Stimulated activated CD4-positive, alpha-beta T cell treated with anti-CD3 and anti-CD28 coated beads, Interleukin-1b, Interleukin-23, amount 100 ng/mL, for 4 hours (primary cell): ENCODE data around the gene TRAF2.

Source experiments
- DNase-seq, 2 donors: peaks; one replicate each; pipeline ENCODE4 v3.0.0-alpha.2; 2020; ENCODE audit warnings: low read depth in 2 of 2

TRAF2 gene

DNA sequence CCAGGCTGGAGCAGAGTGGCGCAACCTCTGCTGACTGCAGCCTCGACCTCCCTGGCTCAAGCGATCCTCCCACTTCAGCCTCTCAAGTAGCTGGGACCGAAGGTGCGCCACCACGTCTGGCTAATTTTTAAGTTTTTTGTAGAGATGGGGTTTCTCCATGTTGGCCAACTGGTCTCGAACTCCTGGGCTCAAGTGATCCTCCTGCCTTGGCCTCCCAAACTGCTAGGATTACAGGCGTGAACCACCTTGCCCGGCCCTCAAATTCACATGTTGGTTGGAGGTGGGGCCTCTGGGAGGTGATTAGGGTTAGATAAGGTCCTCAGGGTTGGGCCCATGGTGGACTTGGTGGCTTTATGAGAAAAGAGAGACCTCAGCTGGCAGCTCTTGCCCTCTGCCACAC, 75.8 kb downstream of the TRAF2 start:
- DNase-seq, result no peak

DNA sequence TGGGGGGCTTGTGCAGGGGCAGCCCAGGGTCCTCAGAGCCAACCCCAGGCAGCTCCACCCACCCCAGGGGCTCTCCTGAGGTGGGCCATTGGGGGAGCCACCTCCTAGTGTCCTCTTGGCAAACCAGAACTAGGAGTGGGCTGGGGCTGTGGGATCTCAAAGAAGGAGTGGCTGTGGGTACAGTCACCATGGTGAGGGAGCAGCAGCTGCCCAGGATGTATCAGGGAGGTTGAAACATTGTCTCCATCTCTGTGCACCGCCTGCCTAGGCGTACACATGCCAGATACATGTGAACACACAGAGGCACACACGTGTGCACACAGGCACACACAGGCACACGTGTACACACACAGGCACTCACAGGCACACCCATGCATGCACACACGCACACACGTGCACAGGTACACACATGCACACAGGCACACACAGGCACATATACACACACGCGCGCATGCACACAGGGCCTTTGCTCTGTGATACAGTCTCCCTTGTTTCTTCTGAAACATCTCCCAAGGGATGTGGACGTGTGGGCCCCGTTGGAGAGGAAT, 76.5 kb downstream of the TRAF2 start:
- DNase-seq, result no peak

DNA sequence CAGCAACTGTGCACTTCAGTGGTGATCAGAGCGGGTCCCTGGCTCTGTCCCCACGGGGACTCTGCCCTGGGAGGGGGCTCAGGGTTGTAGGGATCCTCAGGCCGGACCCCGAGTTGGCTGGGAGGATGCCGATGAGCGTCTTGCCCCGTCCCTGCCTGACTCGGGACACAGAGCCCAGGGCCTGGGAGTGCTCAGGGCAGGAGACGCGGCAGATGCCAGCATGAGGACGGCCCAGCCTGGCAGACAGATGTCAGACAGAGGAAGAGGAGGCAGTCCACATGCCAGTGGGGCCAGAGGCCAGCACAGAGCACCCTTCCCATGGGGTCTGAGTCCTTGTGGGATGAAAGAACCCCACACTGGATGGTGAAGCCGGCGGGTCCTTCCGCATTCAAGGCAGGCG, 77.0 kb downstream of the TRAF2 start:
- DNase-seq, result no peak

GRCh38 chr9:136963751-136964150, 77.4 kb downstream of the TRAF2 start:
- DNase-seq, result no peak

- no peak for DNase-seq
These were observed 77.9 kb downstream of the TRAF2 start for GRCh38 chr9:136964171-136964689.

- no peak for DNase-seq
These were observed 78.6 kb downstream of the TRAF2 start for GRCh38 chr9:136964833-136965422.

DNA sequence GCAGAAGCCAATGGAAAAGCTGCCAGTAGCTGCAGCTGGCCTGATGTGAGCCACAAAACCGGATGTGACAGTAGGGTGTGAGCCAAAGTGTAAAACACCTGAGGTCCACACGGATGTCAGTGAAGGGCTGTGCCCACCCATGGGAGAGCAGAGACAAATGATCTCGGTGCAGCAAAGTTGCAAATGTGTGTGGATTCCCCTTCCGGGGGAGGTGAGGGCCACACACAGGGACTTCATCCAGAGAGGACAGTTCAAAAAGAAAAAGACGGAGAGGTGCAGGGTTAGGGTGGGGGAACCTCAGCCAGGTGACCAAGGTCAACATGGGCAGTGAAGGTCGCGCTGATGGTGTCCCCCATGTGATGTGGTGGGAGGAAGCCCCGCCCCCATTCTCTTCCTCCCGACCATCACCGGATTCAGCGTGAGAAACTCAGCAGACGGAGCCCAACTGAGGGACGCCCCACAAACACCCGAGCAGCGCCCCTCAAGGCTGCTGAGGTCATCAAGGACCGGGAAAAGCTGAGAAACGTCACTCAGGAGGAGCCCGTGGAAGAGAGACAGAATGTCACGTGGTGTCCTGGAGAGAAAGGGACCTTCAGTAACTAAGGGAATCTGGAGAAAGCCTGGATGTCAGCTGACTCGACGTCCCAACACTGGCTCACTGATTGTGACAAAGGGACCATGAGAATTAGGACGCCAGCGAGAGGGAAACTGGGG, 79.6 kb downstream of the TRAF2 start:
- no peak for DNase-seq

- DNase-seq, result no peak
These were observed 82.2 kb downstream of the TRAF2 start for GRCh38 chr9:136968333-136969127.

- no peak for DNase-seq
These were observed 82.8 kb downstream of the TRAF2 start for GRCh38 chr9:136969150-136969549.

DNA sequence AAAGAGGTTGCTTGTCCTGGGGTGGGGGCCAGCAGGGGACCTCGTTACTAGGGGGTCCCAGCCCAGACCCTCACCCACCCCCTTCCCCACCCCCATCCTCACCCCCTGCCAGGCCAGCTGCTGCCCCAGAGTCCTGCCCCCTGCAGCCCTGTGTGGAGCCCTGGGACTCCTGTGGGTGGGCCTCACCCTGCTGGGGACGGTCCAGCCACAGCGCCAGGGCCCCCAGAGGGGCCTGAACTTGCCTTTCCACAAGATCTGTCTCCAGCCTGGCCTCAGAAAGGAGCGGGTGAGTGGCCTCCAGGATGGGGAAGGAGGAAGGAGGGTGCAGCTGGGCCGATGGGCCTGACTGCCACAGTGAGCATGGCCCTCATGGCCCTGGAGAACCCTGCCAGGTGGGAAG, 83.5 kb downstream of the TRAF2 start:
- no peak for DNase-seq

- no peak for DNase-seq
These were observed 84.0 kb downstream of the TRAF2 start for GRCh38 chr9:136970361-136970760.

DNA sequence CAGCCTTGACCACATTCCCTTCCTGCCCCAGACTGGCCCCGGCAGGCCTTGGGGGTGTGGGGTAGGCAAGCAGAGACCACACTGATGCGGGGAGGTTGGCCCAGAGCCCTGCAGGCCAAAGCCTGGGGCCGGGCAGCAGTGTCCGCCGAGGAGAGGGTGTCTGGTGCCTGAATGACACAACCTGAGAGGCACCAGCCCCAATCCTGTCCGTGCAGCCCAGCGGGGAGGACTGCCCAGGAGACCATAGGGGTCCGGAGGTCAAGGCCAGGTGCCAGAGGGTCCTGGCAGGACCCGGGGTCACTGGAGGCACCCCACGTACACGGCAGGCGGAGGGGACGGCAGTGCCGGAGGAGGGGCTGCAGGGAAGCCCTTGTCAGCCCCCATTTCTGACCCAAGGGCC, 85.4 kb downstream of the TRAF2 start:
- DNase-seq, result no peak

DNA sequence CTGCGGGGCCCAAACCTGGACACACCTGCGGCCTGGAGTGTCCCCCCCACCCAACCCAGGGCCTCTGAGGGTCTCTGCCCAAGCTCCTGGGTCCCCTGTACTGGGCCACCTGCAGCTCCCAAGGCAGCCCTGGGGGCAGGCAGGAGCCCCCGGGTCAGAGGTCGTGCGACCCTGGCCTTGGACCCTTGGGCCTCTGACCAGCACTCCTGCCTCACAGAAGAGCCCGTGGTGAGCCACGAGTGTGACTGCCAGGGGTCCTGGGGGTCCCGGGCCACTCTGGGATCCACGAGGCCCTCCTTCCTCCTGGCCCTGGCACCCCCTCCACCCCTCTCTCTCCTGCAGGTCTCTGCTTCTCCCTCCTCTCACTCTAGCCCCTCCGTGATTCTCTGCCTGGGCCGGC, 86.0 kb downstream of the TRAF2 start:
- no peak for DNase-seq

DNA sequence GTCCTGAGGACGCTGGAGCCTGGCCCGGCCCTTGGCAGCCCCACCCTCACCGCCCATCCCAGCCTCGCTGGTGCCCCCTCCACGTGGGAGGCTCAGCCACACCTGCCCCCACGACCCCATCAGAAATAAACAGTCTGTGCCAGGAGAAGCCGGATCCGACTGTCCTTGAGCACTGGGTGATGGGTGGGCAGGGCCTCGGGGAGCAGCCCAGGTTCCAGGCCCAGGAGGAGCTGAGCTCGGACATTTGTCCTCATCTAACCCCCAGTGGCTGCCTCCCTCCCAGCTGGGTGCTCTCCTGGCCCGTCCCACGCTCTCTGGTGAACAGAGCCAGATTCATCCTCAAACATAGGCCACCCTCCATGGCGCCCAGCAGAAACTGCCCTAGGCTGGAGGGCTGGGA, 86.4 kb downstream of the TRAF2 start:
- DNase-seq, result no peak

DNA sequence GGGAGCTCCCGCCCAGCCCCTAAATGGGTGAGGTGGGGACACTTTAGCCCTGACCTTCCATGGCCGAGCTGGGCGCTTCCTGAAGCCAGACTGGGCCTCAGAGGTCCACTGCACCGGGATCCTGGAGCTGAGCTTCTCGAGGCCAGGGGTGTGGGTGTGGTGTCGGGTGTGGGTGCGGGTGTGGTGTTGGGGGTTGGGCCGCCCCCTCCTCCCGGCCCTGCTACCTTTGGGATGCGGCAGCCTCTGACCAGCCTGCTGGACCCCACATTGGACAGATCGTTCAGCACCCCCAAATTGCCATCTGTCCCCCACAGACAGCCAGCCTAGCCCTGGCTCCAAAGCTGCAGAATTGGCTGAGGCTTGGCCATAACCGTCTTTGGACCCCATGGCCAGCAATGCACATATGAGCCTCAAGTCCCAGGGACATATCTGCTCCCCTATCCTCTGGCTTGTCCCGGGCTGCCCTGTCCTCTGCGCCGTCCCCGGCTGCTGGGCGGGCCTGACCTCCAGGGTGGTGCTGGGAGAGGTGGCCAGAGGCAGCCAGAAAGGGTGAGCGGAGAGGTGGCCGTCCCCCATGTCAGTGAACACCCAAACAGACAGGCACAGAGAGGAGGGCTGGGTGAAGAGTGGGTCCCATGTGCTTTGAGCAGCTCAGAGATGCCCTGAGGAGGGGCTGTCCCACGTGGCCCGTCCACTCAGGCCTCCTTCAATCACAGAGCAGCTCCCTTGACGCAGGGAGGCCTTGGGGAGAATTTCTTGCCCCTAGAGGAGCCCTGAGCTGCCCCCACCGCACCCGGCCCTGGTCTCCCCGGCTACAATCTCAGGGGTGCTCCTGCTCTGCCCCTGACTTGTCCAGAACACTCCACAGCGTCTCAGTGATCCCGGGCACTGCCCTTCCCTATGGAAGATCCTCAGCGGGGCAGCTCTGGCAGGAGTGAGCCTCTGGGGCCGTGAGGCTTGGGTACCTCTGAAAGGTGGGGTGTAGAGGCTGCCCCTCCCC, 87.6 kb downstream of the TRAF2 start:
- DNase-seq, result no peak

DNA sequence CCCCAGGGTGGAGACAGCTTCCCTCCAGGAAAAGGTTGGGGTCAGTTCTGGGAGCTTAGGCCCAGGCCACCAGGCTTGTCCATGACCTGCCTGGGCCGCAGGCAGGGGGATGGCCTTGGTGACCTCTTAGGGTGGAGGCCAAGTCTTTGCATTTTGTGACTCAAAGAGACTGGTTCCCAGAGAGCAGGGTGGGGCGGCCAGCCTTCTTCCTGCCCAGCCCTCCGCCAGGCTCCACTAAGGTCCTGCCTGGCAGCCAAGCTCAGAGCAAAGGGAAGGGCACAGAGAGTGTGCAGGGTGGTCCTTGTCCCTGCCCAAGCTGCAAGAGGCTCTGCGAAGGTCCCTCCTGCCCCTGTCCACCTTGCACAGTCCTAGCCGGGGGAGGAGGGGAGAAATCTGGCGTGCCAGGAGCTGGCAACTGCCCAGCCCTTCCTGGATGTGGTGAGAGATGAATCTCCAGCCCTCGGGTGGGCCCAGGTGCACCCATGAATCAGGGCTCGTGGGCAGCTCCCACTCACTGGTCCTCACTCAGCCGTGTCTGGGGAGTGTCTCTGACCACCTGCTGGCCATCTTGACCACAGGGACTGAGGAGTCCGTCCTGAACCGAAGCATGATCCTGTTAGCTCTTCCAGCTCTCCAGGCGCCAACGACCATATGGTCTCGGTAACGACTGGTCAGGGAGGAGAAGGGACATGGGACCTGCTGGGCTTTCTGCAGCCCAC, 88.7 kb downstream of the TRAF2 start:
- DNase-seq, result no peak

DNA sequence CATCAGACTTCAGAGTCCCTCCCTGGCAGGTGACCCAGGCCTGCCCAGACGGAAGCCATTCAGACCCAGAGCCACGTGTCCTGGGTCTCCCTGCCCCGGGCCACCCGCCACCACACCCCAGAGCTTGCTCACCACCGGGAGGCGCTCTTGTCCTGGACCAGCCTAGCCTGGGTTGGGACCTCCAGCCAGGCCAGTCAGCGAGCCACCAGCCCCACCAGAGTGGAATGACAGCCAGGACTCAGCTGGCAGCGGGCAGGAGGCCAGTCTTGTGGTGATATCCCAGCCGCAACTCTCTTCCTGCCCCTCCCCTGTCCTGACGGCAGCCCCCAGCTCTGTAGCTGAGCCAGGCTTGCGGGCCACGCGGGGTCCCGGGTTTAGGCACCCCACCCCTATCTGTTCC, 89.3 kb downstream of the TRAF2 start:
- DNase-seq, result no peak
